ENCODE measurements around the gene DYNC1LI2.

DNA sequence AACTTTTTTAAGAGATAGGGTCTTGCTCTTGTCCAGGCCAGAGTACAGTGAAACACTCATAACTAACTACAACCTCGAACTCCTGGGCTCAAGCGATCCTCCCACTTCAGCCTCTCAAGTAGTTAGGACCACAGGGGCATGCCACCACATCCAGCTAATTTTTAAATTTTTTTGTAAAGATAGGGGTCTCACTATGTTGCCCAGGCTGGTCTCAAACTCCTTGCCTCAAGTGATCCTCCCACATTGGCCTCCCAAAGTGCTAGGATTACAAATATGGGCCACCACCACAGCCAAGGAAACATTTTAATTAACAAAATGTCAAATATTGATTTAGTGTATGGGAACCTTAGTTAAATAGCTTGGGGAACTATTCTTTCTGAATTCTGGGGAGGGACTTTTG, 2.8 kb upstream of the DYNC1LI2 start:
- TF ChIP-seq, protein P1, sequence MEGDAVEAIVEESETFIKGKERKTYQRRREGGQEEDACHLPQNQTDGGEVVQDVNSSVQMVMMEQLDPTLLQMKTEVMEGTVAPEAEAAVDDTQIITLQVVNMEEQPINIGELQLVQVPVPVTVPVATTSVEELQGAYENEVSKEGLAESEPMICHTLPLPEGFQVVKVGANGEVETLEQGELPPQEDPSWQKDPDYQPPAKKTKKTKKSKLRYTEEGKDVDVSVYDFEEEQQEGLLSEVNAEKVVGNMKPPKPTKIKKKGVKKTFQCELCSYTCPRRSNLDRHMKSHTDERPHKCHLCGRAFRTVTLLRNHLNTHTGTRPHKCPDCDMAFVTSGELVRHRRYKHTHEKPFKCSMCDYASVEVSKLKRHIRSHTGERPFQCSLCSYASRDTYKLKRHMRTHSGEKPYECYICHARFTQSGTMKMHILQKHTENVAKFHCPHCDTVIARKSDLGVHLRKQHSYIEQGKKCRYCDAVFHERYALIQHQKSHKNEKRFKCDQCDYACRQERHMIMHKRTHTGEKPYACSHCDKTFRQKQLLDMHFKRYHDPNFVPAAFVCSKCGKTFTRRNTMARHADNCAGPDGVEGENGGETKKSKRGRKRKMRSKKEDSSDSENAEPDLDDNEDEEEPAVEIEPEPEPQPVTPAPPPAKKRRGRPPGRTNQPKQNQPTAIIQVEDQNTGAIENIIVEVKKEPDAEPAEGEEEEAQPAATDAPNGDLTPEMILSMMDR (conservative IDR thresholded peaks at IDR 0.05; ENCODE audit: low read length), result no peak
- TF ChIP-seq EZH2phosphoT487 (IDR thresholded peaks at IDR 0.05; ENCODE audit: borderline replicate concordance), result no peak

Measured in Loucy (cell line).